HepG2 (cell line): ENCODE measurements around the gene GARIN5A. TPM values are rescaled to one million over a fixed set of nuclear protein-coding genes. Genes with fewer than 3 reads are reported as not detected.

ENCODE experiments used
- AKAP8 ChIP-seq: sonication (generic); formaldehyde crosslinking; IDR thresholded peaks from 2 replicates; pipeline ENCODE4 v1.5.1; 2020; ENCODE audit warnings: mild to moderate bottlenecking, missing genetic modification reagents
- BRCA1 ChIP-seq: sonication (generic); formaldehyde crosslinking; IDR thresholded peaks from 2 replicates; pipeline ENCODE4 v1.4.0; 2020; ENCODE audit warnings: missing genetic modification reagents
- FOSL2 ChIP-seq: sonication (generic); formaldehyde crosslinking; IDR thresholded peaks from 2 replicates; pipeline ENCODE4 v1.4.0; 2020; ENCODE audit warnings: missing genetic modification reagents
- NAIF1 ChIP-seq: sonication (generic); formaldehyde crosslinking; IDR thresholded peaks from 2 replicates; pipeline ENCODE4 v1.5.0; 2020; ENCODE audit warnings: mild to moderate bottlenecking, missing genetic modification reagents, borderline replicate concordance
- NFKB2 ChIP-seq: sonication (generic); formaldehyde crosslinking; IDR thresholded peaks from 2 replicates; pipeline ENCODE4 v1.4.0; 2020; ENCODE audit warnings: missing genetic modification reagents, borderline replicate concordance
- NR2F2 ChIP-seq: IDR thresholded peaks from 2 replicates; pipeline ENCODE4 v1.6.1; 2012; ENCODE audit warnings: low read depth, inconsistent platforms, borderline replicate concordance
- POGZ ChIP-seq: sonication (generic); formaldehyde crosslinking; IDR thresholded peaks from 2 replicates; pipeline ENCODE4 v1.4.0; 2020; ENCODE audit warnings: mild to moderate bottlenecking, missing genetic modification reagents
- SMAD9 ChIP-seq: sonication (generic); formaldehyde crosslinking; IDR thresholded peaks from 2 replicates; pipeline ENCODE4 v1.5.1; 2020; ENCODE audit warnings: mild to moderate bottlenecking, missing genetic modification reagents
- SP1 ChIP-seq, 2 experiments: fragments of 450-650 bp in 1 of 2; sonication (generic) in 1 of 2; formaldehyde crosslinking in 1 of 2; IDR thresholded peaks; 2 replicates each; pipeline versions ENCODE4 v1.4.0 to v1.6.1; 2016 to 2020; ENCODE audit warnings: missing genetic modification reagents in 1 of 2
- SP4 ChIP-seq: sonication (generic); formaldehyde crosslinking; IDR thresholded peaks from 2 replicates; pipeline ENCODE4 v1.8.1; 2023; ENCODE audit warnings: mild to moderate bottlenecking, missing genetic modification reagents
- SRSF9 ChIP-seq: fragments of 200-400 bp; formaldehyde crosslinking; IDR thresholded peaks from 2 replicates; pipeline ENCODE4 v1.6.1; 2018; ENCODE audit warnings: borderline replicate concordance, mild to moderate bottlenecking, low read depth, low read length; ENCODE audit not compliant: insufficient read depth, poor library complexity, severe bottlenecking
- SRY ChIP-seq: sonication (generic); formaldehyde crosslinking; IDR thresholded peaks from 2 replicates; pipeline ENCODE4 v1.8.0; 2022; ENCODE audit warnings: mild to moderate bottlenecking, missing genetic modification reagents
- TAF1 ChIP-seq: sonication (generic); formaldehyde crosslinking; IDR thresholded peaks from 2 replicates; pipeline ENCODE4 v1.4.0; 2020; ENCODE audit warnings: missing genetic modification reagents
- ZC3H13 ChIP-seq: sonication (generic); formaldehyde crosslinking; IDR thresholded peaks from 2 replicates; pipeline ENCODE4 v1.8.1; 2023; ENCODE audit warnings: mild to moderate bottlenecking, missing genetic modification reagents, moderate library complexity
- ZNF557 ChIP-seq: sonication (generic); formaldehyde crosslinking; IDR thresholded peaks from 2 replicates; pipeline ENCODE4 v1.4.0; 2020; ENCODE audit warnings: missing genetic modification reagents
- ZNF709 ChIP-seq: sonication (generic); formaldehyde crosslinking; IDR thresholded peaks from 2 replicates; pipeline ENCODE4 v1.5.0; 2020; ENCODE audit warnings: mild to moderate bottlenecking, missing genetic modification reagents
- ZNF792 ChIP-seq: IDR thresholded peaks from 2 replicates; pipeline ENCODE4 v1.6.1; 2016
- ZSCAN21 ChIP-seq: sonication (generic); formaldehyde crosslinking; IDR thresholded peaks from 2 replicates; pipeline ENCODE4 v1.8.0; 2022; ENCODE audit warnings: mild to moderate bottlenecking, missing genetic modification reagents, moderate library complexity, borderline replicate concordance
- polyA plus RNA-seq, 8 experiments: library from polyadenylated mRNA; depleted of rRNA in 3 of 8; stranded (reverse) in 7 of 8; unstranded in 1 of 8; fragments of >200 nt; fragmentation: Illumina TruSeq in 4 of 8; extraction: Trizol in 4 of 8; gene quantifications; 2 replicates each; pipeline versions ENCODE4 v1.2.1 to v1.2.3, GENCODE V29; 2011 to 2016; ENCODE audit warnings: low read depth in 4 of 8, missing spikeins in 1 of 8, mixed read lengths in 1 of 8; ENCODE audit not compliant: insufficient read depth in 1 of 8
- total RNA-seq, 5 experiments: library from RNA; depleted of rRNA; stranded (reverse); fragments of >200 nt; fragmentation: Illumina TruSeq; extraction: Trizol; gene quantifications; 2 replicates each; pipeline ENCODE4 v1.2.3, GENCODE V29; 2016; ENCODE audit warnings: low read depth in 1 of 5
- TF ChIP-seq, protein P1 (sequence below): sonication (generic); formaldehyde crosslinking; IDR thresholded peaks from 2 replicates; pipeline ENCODE4 v1.5.1; 2020; ENCODE audit warnings: missing genetic modification reagents, mild to moderate bottlenecking, borderline replicate concordance
- TF ChIP-seq, protein P2 (sequence below): sonication (generic); formaldehyde crosslinking; IDR thresholded peaks from 2 replicates; pipeline ENCODE4 v1.4.0; 2020; ENCODE audit warnings: missing genetic modification reagents, low read depth, mild to moderate bottlenecking, borderline replicate concordance
- TF ChIP-seq, protein P3 (sequence below): sonication (generic); formaldehyde crosslinking; IDR thresholded peaks from 2 replicates; pipeline ENCODE4 v1.9.0; 2022; ENCODE audit warnings: missing genetic modification reagents, mild to moderate bottlenecking, borderline replicate concordance
- TF ChIP-seq, protein P4 (sequence below): IDR thresholded peaks from 2 replicates; pipeline ENCODE4 v1.6.1; 2018; ENCODE audit warnings: missing genetic modification reagents
- TF ChIP-seq, protein P5 (sequence below): sonication (generic); formaldehyde crosslinking; IDR thresholded peaks from 2 replicates; pipeline ENCODE4 v1.5.0; 2020; ENCODE audit warnings: missing genetic modification reagents
- TF ChIP-seq, protein P6 (sequence below): sonication (generic); formaldehyde crosslinking; IDR thresholded peaks from 2 replicates; pipeline ENCODE4 v1.8.1; 2023; ENCODE audit warnings: missing genetic modification reagents, mild to moderate bottlenecking, borderline replicate concordance

GARIN5A gene
- total and polyA plus RNA-seq, 2 of the 13 experiments (the other 11 are each of a cell fraction or from before 2014, with no cell fraction given), result not detected

DNA sequence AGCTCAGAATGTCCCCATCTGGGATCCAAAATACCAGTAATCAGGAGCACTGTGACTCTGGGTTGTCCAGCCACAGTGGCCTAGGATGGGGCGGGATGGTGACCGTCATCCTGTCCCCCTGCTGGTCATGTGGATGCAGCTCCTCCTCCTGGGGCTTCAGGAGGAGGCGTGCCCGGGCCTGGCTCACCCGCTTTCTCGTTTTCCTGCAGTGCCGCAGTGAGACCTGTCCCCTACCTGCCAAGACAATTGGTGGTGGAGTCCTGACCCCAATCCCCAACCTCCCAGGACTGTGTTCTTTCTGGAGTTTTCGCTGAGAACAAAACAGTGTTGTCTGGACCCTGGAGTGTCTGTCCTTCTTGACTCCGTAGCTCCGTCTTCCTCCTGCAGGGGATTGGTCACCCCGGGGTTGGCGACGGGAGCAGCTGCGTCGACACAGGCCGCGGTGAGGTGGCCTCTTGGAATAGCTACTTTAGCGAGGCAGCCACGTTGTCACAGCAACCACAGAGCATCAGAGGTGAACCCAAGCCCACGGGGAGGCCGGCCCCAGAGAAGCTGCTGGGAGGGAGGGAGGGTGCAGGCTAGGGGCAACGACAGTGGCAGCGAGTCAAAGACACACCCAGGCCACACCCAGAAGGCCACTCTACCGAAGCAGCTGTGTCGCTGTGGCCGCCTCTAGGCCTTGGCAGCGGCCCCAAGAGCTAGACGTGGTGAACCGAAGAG is 10.5 kb downstream of the GARIN5A start (continued):
- TF ChIP-seq, protein P1, sequence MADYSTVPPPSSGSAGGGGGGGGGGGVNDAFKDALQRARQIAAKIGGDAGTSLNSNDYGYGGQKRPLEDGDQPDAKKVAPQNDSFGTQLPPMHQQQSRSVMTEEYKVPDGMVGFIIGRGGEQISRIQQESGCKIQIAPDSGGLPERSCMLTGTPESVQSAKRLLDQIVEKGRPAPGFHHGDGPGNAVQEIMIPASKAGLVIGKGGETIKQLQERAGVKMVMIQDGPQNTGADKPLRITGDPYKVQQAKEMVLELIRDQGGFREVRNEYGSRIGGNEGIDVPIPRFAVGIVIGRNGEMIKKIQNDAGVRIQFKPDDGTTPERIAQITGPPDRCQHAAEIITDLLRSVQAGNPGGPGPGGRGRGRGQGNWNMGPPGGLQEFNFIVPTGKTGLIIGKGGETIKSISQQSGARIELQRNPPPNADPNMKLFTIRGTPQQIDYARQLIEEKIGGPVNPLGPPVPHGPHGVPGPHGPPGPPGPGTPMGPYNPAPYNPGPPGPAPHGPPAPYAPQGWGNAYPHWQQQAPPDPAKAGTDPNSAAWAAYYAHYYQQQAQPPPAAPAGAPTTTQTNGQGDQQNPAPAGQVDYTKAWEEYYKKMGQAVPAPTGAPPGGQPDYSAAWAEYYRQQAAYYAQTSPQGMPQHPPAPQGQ (CRISPR knock-in tag), result no peak
- TF ChIP-seq ZNF709 (CRISPR knock-in tag), result no peak
- TF ChIP-seq SRSF9, result no peak
- no peak for TF ChIP-seq SP1 (IDR thresholded peaks at IDR 0.05)
- peak; percentile 55 for TF ChIP-seq SP1 (CRISPR knock-in tag; IDR thresholded peaks at IDR 0.05)
- TF ChIP-seq, protein P2, sequence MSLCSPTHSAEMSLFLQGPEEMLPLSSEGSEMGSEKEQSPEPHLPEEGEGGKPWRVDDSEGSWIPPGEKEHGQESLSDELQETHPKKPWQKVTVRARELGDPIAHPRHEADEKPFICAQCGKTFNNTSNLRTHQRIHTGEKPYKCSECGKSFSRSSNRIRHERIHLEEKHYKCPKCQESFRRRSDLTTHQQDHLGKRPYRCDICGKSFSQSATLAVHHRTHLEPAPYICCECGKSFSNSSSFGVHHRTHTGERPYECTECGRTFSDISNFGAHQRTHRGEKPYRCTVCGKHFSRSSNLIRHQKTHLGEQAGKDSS (CRISPR knock-in tag), result no peak
- TF ChIP-seq, protein P3, sequence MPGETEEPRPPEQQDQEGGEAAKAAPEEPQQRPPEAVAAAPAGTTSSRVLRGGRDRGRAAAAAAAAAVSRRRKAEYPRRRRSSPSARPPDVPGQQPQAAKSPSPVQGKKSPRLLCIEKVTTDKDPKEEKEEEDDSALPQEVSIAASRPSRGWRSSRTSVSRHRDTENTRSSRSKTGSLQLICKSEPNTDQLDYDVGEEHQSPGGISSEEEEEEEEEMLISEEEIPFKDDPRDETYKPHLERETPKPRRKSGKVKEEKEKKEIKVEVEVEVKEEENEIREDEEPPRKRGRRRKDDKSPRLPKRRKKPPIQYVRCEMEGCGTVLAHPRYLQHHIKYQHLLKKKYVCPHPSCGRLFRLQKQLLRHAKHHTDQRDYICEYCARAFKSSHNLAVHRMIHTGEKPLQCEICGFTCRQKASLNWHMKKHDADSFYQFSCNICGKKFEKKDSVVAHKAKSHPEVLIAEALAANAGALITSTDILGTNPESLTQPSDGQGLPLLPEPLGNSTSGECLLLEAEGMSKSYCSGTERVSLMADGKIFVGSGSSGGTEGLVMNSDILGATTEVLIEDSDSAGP (CRISPR knock-in tag), result 0 out of 2 replicates have a peak, but pooled peaks have one; percentile 11
- no peak for TF ChIP-seq BRCA1 (CRISPR knock-in tag)
- TF ChIP-seq SP4 (CRISPR knock-in tag), result no peak
- 0 out of 2 replicates have a peak, but pooled peaks have one; percentile 15 for TF ChIP-seq TAF1 (CRISPR knock-in tag)
- 0 out of 2 replicates have a peak, but pooled peaks have one; percentile 8 for TF ChIP-seq FOSL2 (CRISPR knock-in tag)
- TF ChIP-seq ZNF557 (CRISPR knock-in tag), result no peak
- no peak for TF ChIP-seq AKAP8 (CRISPR knock-in tag)
- no peak for TF ChIP-seq SMAD9 (CRISPR knock-in tag)
- TF ChIP-seq, protein P4, sequence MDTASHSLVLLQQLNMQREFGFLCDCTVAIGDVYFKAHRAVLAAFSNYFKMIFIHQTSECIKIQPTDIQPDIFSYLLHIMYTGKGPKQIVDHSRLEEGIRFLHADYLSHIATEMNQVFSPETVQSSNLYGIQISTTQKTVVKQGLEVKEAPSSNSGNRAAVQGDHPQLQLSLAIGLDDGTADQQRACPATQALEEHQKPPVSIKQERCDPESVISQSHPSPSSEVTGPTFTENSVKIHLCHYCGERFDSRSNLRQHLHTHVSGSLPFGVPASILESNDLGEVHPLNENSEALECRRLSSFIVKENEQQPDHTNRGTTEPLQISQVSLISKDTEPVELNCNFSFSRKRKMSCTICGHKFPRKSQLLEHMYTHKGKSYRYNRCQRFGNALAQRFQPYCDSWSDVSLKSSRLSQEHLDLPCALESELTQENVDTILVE (CRISPR knock-in tag), result no peak
- no peak for TF ChIP-seq NAIF1 (CRISPR knock-in tag)
- TF ChIP-seq, protein P5, sequence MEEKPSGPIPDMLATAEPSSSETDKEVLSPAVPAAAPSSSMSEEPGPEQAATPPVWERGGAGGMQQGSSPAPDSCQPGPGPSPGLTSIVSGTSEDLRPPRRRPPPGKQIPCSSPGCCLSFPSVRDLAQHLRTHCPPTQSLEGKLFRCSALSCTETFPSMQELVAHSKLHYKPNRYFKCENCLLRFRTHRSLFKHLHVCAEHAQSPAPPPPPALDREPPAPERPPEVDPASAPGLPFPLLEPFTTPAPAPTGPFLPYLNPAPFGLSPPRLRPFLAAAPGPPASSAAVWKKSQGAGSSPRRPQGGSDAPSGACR (CRISPR knock-in tag), result no peak
- no peak for TF ChIP-seq ZNF792 (CRISPR knock-in tag)
- no peak for TF ChIP-seq SRY
- TF ChIP-seq ZC3H13, result no peak
- TF ChIP-seq NR2F2, result no peak
- no peak for TF ChIP-seq NFKB2
- TF ChIP-seq POGZ (CRISPR knock-in tag), result no peak
- TF ChIP-seq, protein P6, sequence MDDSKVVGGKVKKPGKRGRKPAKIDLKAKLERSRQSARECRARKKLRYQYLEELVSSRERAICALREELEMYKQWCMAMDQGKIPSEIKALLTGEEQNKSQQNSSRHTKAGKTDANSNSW (CRISPR knock-in tag), result no peak
- no peak for TF ChIP-seq ZSCAN21 (CRISPR knock-in tag)
